Trophoblast cell (in vitro differentiated cells and primary cell): ENCODE measurements around the gene ZC3H18.

Experiments used
- DNase-seq, 2 donors: peaks; one replicate each; pipeline ENCODE4 v3.0.0-alpha.2; 2016
- H2AFZ ChIP-seq: 2 replicates; pipeline ENCODE4 v1.6.1; 2013; ENCODE audit warnings: low read length, moderate library complexity, mild to moderate bottlenecking; ENCODE audit not compliant: insufficient read depth, poor library complexity
- H2AK5ac ChIP-seq: 2 replicates; pipeline ENCODE4 v1.6.1; 2013; ENCODE audit warnings: mild to moderate bottlenecking, low read length
- H2BK120ac ChIP-seq: 2 replicates; pipeline ENCODE4 v1.6.1; 2013; ENCODE audit warnings: low read length, mild to moderate bottlenecking, moderate library complexity; ENCODE audit not compliant: insufficient read depth, poor library complexity
- H2BK12ac ChIP-seq: 2 replicates; pipeline ENCODE4 v1.6.1; 2013; ENCODE audit warnings: mild to moderate bottlenecking, low read length, moderate library complexity
- H2BK5ac ChIP-seq: 2 replicates; pipeline ENCODE4 v1.6.1; 2013; ENCODE audit warnings: low read length, low read depth, moderate library complexity, mild to moderate bottlenecking; ENCODE audit not compliant: poor library complexity
- H3K14ac ChIP-seq: 2 replicates; pipeline ENCODE4 v1.6.1; 2013; ENCODE audit warnings: mild to moderate bottlenecking, low read length
- H3K18ac ChIP-seq: 2 replicates; pipeline ENCODE4 v1.6.1; 2013; ENCODE audit warnings: mild to moderate bottlenecking, low read length
- H3K23ac ChIP-seq: 2 replicates; pipeline ENCODE4 v1.6.1; 2013; ENCODE audit warnings: low read length
- H3K27ac ChIP-seq: 2 replicates; pipeline ENCODE4 v1.5.1; 2013; ENCODE audit warnings: low read depth, mild to moderate bottlenecking, inconsistent platforms, low read length, moderate library complexity
- H3K27me3 ChIP-seq: 2 replicates; pipeline ENCODE4 v1.6.1; 2013; ENCODE audit warnings: inconsistent platforms, mild to moderate bottlenecking, low read length, moderate library complexity; ENCODE audit not compliant: insufficient read depth
- H3K36me3 ChIP-seq, 2 experiments: 1 replicate in 1 of 2; 2 replicates in 1 of 2; pipeline ENCODE4 v1.6.1; 2013; ENCODE audit warnings: low read length in 2 of 2, mild to moderate bottlenecking in 2 of 2, moderate library complexity in 1 of 2; ENCODE audit not compliant: insufficient read depth in 2 of 2, control insufficient read depth in 1 of 2
- H3K4ac ChIP-seq: 2 replicates; pipeline ENCODE4 v1.6.1; 2013; ENCODE audit warnings: low read depth, mild to moderate bottlenecking, low read length, moderate library complexity
- H3K4me1 ChIP-seq, 2 experiments: 1 replicate in 1 of 2; 2 replicates in 1 of 2; pipeline ENCODE4 v1.6.1; 2013; ENCODE audit warnings: low read length in 2 of 2, mild to moderate bottlenecking in 2 of 2, moderate library complexity in 1 of 2; ENCODE audit not compliant: insufficient read depth in 2 of 2, control insufficient read depth in 1 of 2
- H3K4me2 ChIP-seq: 2 replicates; pipeline ENCODE4 v1.6.1; 2013; ENCODE audit warnings: inconsistent platforms, mild to moderate bottlenecking, low read length, moderate library complexity
- H3K4me3 ChIP-seq: 2 replicates; pipeline ENCODE4 v1.5.1; 2013; ENCODE audit warnings: mild to moderate bottlenecking, low read depth, low read length, inconsistent platforms
- H3K79me1 ChIP-seq: one replicate; pipeline ENCODE4 v1.6.1; 2013; ENCODE audit warnings: low read length
- H3K79me2 ChIP-seq: 2 replicates; pipeline ENCODE4 v1.6.1; 2013; ENCODE audit warnings: low read length, mild to moderate bottlenecking; ENCODE audit not compliant: control insufficient read depth, insufficient read depth, poor library complexity
- H3K9ac ChIP-seq: 2 replicates; pipeline ENCODE4 v1.6.1; 2013; ENCODE audit warnings: mild to moderate bottlenecking, low read length
- H3K9me3 ChIP-seq: 2 replicates; pipeline ENCODE4 v1.6.1; 2013; ENCODE audit warnings: low read depth, mild to moderate bottlenecking, control low read depth, inconsistent platforms, low read length; ENCODE audit not compliant: insufficient read depth
- H4K12ac ChIP-seq: 2 replicates; pipeline ENCODE4 v1.6.1; 2013; ENCODE audit warnings: low read depth, mild to moderate bottlenecking, low read length, moderate library complexity
- H4K8ac ChIP-seq: 2 replicates; pipeline ENCODE4 v1.6.1; 2013; ENCODE audit warnings: low read depth, mild to moderate bottlenecking, low read length, moderate library complexity
- H4K91ac ChIP-seq: one replicate; pipeline ENCODE4 v1.6.1; 2013; ENCODE audit warnings: low read depth, mild to moderate bottlenecking, low read length, moderate library complexity
- whole genome bisulfite sequencing: extraction: QIAGEN DNeasy Blood & Tissue Kit; methylation state at CpG from one replicate; pipeline ENCODE4 v1.1.7; 2013; ENCODE audit warnings: missing lambda C conversion rate; ENCODE audit not compliant: insufficient read length, insufficient coverage; ENCODE audit errors: extremely low coverage; 5-methylcytosine and 5-hydroxymethylcytosine counted together

Gene ZC3H18

DNA sequence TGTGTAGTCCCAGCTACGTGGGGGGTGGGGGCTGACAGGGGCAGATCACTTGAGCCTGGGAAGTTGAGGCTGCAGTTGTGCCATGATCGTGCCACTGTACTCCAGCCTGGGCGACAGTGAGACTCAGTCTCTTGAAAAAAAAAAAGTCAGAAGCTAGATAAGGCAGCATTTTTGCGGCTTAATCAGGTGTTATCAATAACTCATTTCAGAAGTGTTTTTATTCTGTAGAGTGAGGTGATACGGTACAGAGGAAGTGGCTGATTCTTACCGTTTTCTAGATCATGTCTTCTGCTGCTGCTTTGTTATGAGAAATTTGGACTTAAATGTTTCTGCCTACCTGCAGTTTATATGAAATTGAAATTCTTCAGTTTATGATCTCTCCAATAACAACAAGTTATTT, 18.6 kb downstream of the ZC3H18 start:
- no peak overlapping the region for H2AFZ ChIP-seq
- H3K36me3 ChIP-seq = peaks cover 47 to 57% of the 10 kb centered on the region in 2 experiments
- no peaks in the 10 kb centered on the region for H3K79me2 ChIP-seq
- no peak overlapping the region for H4K12ac ChIP-seq
- no peak overlapping the region for H3K14ac ChIP-seq
- H3K4me2 ChIP-seq = no peak overlapping the region
- no peak overlapping the region for H3K9ac ChIP-seq
- no peak overlapping the region for H3K23ac ChIP-seq
- H2AK5ac ChIP-seq = no peak overlapping the region
- peaks cover 2% of the 10 kb centered on the region for H3K9me3 ChIP-seq
- H2BK120ac ChIP-seq = no peak overlapping the region
- no peak overlapping the region for H3K4ac ChIP-seq
- no peak overlapping the region for H4K91ac ChIP-seq
- no peaks in the 10 kb centered on the region for H3K27me3 ChIP-seq
- no peak for DNase-seq
- H2BK12ac ChIP-seq = no peak overlapping the region
- H3K4me3 ChIP-seq = no peak overlapping the region
- no peak overlapping the region for H3K27ac ChIP-seq
- H3K4me1 ChIP-seq = no peaks in the 10 kb centered on the region
- no CpG with 5 or more reads among the region's 6 CpGs for WGBS
- H3K79me1 ChIP-seq = no peaks in the 10 kb centered on the region
- no peak overlapping the region for H3K18ac ChIP-seq
- H4K8ac ChIP-seq = no peak overlapping the region
- no peak overlapping the region for H2BK5ac ChIP-seq

- Histone ChIP-seq H2AK5ac (no peak overlapping the region), H3K23ac (no peak overlapping the region), H3K4me2 (no peak overlapping the region), H3K79me1 (no peaks in the 10 kb centered on the region), H3K27ac (no peak overlapping the region), H2AFZ (no peak overlapping the region), H2BK5ac (no peak overlapping the region), H2BK12ac (no peak overlapping the region), H4K91ac (no peak overlapping the region), H2BK120ac (no peak overlapping the region), H4K8ac (no peak overlapping the region), H3K4ac (no peak overlapping the region), H3K14ac (no peak overlapping the region), H3K9me3 (peaks cover 2% of the 10 kb centered on the region), H3K4me3 (no peak overlapping the region), H3K9ac (no peak overlapping the region), H3K79me2 (no peaks in the 10 kb centered on the region), H3K36me3 (peaks cover 48 to 59% of the 10 kb centered on the region in 2 experiments), H3K27me3 (no peaks in the 10 kb centered on the region), H4K12ac (no peak overlapping the region), H3K18ac (no peak overlapping the region), H3K4me1 (no peaks in the 10 kb centered on the region)
- DNase-seq = no peak
- no CpG with 5 or more reads among the region's 11 CpGs for WGBS
Measured at GRCh38 chr16:88589441-88589840, 19.2 kb downstream of the ZC3H18 start.

- H3K4me3 ChIP-seq = no peak overlapping the region
- no peaks in the 10 kb centered on the region for H3K4me1 ChIP-seq
- H3K9me3 ChIP-seq = peaks cover 2% of the 10 kb centered on the region
- H3K4me2 ChIP-seq = no peak overlapping the region
- no peak overlapping the region for H2BK12ac ChIP-seq
- H3K27me3 ChIP-seq = no peaks in the 10 kb centered on the region
- peak; percentile 43 to 47 for DNase-seq
- H2BK120ac ChIP-seq = no peak overlapping the region
- no peak overlapping the region for H2AK5ac ChIP-seq
- no peak overlapping the region for H4K12ac ChIP-seq
- H3K79me2 ChIP-seq = no peaks in the 10 kb centered on the region
- no CpG with 5 or more reads among the region's 10 CpGs for WGBS
- H4K8ac ChIP-seq = no peak overlapping the region
- H3K36me3 ChIP-seq = peaks cover 44 to 51% of the 10 kb centered on the region in 2 experiments
- H3K9ac ChIP-seq = no peak overlapping the region
- no peak overlapping the region for H3K14ac ChIP-seq
- no peaks in the 10 kb centered on the region for H3K79me1 ChIP-seq
- no peak overlapping the region for H3K27ac ChIP-seq
- no peak overlapping the region for H3K23ac ChIP-seq
- H4K91ac ChIP-seq = no peak overlapping the region
- no peak overlapping the region for H3K18ac ChIP-seq
- no peak overlapping the region for H2BK5ac ChIP-seq
- no peak overlapping the region for H2AFZ ChIP-seq
- H3K4ac ChIP-seq = no peak overlapping the region
Measured at GRCh38 chr16:88591577-88592021, 21.4 kb downstream of the ZC3H18 start.

- no CpG with 5 or more reads among the region's 12 CpGs for WGBS
- no peak overlapping the region for H2AFZ ChIP-seq
Measured at GRCh38 chr16:88593061-88593460, 22.9 kb downstream of the ZC3H18 start.

More at GRCh38 chr16:88593061-88593460, 22.9 kb downstream of the ZC3H18 start:
- DNase-seq = no peak
- peaks cover 35 to 43% of the 10 kb centered on the region in 2 experiments for H3K36me3 ChIP-seq
- H3K4me1 ChIP-seq = no peaks in the 10 kb centered on the region
- no peak overlapping the region for H2BK12ac ChIP-seq
- no peak overlapping the region for H2BK120ac ChIP-seq
- H3K9me3 ChIP-seq = peaks cover 2% of the 10 kb centered on the region
- no peak overlapping the region for H3K23ac ChIP-seq
- H4K12ac ChIP-seq = no peak overlapping the region
- H4K91ac ChIP-seq = no peak overlapping the region
- no peak overlapping the region for H3K4ac ChIP-seq
- peak overlapping the region; percentile 37 for H3K4me3 ChIP-seq
- H3K9ac ChIP-seq = no peak overlapping the region
- H4K8ac ChIP-seq = no peak overlapping the region
- no peaks in the 10 kb centered on the region for H3K27me3 ChIP-seq
- no peak overlapping the region for H2BK5ac ChIP-seq
- H3K79me2 ChIP-seq = no peaks in the 10 kb centered on the region
- H3K27ac ChIP-seq = no peak overlapping the region
- no peak overlapping the region for H3K14ac ChIP-seq
- H2AK5ac ChIP-seq = no peak overlapping the region
- H3K4me2 ChIP-seq = no peak overlapping the region
- no peaks in the 10 kb centered on the region for H3K79me1 ChIP-seq
- H3K18ac ChIP-seq = no peak overlapping the region
